Liver (tissue), 9 donors: ENCODE data around the gene HPS5. TPM values are rescaled to one million over a fixed set of nuclear protein-coding genes. Genes with fewer than 3 reads are reported as not detected.

Source experiments
- DNase-seq: peaks from one replicate; pipeline ENCODE4 v3.0.0-alpha.2; 2017; ENCODE audit warnings: low spot score
- H3K27ac ChIP-seq, 2 donors: one replicate each; pipeline ENCODE4 v1.7.0; 2013; ENCODE audit warnings: inconsistent platforms in 2 of 2, low read length in 2 of 2, control low read depth in 1 of 2, low read depth in 1 of 2, mild to moderate bottlenecking in 1 of 2
- H3K27me3 ChIP-seq, 4 donors: one replicate each; pipeline versions ENCODE4 v1.6.1 to v1.7.0; 2013; ENCODE audit warnings: low read length in 3 of 4, inconsistent platforms in 1 of 4, mild to moderate bottlenecking in 1 of 4, moderate library complexity in 1 of 4; ENCODE audit not compliant: control insufficient read depth in 4 of 4, insufficient read depth in 4 of 4
- H3K36me3 ChIP-seq, 4 donors: one replicate each; pipeline versions ENCODE4 v1.6.1 to v1.7.0; 2013; ENCODE audit warnings: low read length in 3 of 4, mild to moderate bottlenecking in 3 of 4, low read depth in 1 of 4, moderate library complexity in 1 of 4; ENCODE audit not compliant: control insufficient read depth in 4 of 4, insufficient read depth in 3 of 4
- H3K4me1 ChIP-seq, 4 donors: one replicate each; pipeline versions ENCODE4 v1.6.1 to v1.7.0; 2013; ENCODE audit warnings: low read length in 3 of 4, mild to moderate bottlenecking in 3 of 4, moderate library complexity in 1 of 4; ENCODE audit not compliant: control insufficient read depth in 4 of 4, insufficient read depth in 4 of 4
- H3K4me3 ChIP-seq, 3 donors: one replicate each; pipeline versions ENCODE4 v1.6.1 to v1.7.0; 2013; ENCODE audit warnings: low read length in 3 of 3, control low read depth in 1 of 3, low read depth in 1 of 3, mild to moderate bottlenecking in 1 of 3
- H3K9ac ChIP-seq, 2 donors: one replicate each; pipeline ENCODE4 v1.7.0; 2013; ENCODE audit warnings: low read length in 2 of 2, mild to moderate bottlenecking in 2 of 2, moderate library complexity in 2 of 2, control low read depth in 1 of 2, low read depth in 1 of 2
- H3K9me3 ChIP-seq, 4 donors: one replicate each; pipeline versions ENCODE4 v1.6.1 to v1.7.0; 2013; ENCODE audit warnings: low read length in 3 of 4; ENCODE audit not compliant: control insufficient read depth in 4 of 4
- EGR1 ChIP-seq, 2 donors: IDR thresholded peaks; 2 replicates each; pipeline ENCODE4 v1.6.1; 2016 to 2018; ENCODE audit warnings: antibody characterized with exemption in 2 of 2, low read depth in 2 of 2
- FOXA1 ChIP-seq: IDR thresholded peaks from 2 replicates; pipeline ENCODE4 v1.6.1; 2016; ENCODE audit warnings: antibody characterized with exemption
- FOXA2 ChIP-seq: IDR thresholded peaks from 2 replicates; pipeline ENCODE4 v1.6.1; 2016; ENCODE audit warnings: antibody characterized with exemption
- GABPA ChIP-seq, 2 donors: IDR thresholded peaks in 1 of 2; conservative IDR thresholded peaks in 1 of 2; 2 replicates each; pipeline ENCODE4 v1.6.1; 2016; ENCODE audit warnings: antibody characterized with exemption in 2 of 2, mild to moderate bottlenecking in 1 of 2, moderate library complexity in 1 of 2
- HNF4A ChIP-seq, 2 donors: conservative IDR thresholded peaks; 2 replicates each; pipeline ENCODE4 v1.6.1; 2016; ENCODE audit warnings: antibody characterized with exemption in 2 of 2, mild to moderate bottlenecking in 2 of 2
- HNF4G ChIP-seq: IDR thresholded peaks from 2 replicates; pipeline ENCODE4 v1.6.1; 2016; ENCODE audit warnings: antibody characterized with exemption
- JUND ChIP-seq, 2 donors: IDR thresholded peaks; 2 replicates each; pipeline ENCODE4 v1.6.1; 2016; ENCODE audit warnings: antibody characterized with exemption in 2 of 2
- MAX ChIP-seq: IDR thresholded peaks from 2 replicates; pipeline ENCODE4 v1.6.1; 2016; ENCODE audit warnings: antibody characterized with exemption
- NR2F2 ChIP-seq: IDR thresholded peaks from 2 replicates; pipeline ENCODE4 v1.6.1; 2016; ENCODE audit warnings: antibody characterized with exemption
- RAD21 ChIP-seq, 2 donors: IDR thresholded peaks; 2 replicates each; pipeline ENCODE4 v1.6.1; 2016; ENCODE audit warnings: antibody characterized with exemption in 2 of 2, mild to moderate bottlenecking in 2 of 2
- REST ChIP-seq: IDR thresholded peaks from 2 replicates; pipeline ENCODE4 v1.6.1; 2016; ENCODE audit warnings: antibody characterized with exemption, mild to moderate bottlenecking
- RXRA ChIP-seq, 2 donors: IDR thresholded peaks; 2 replicates each; pipeline ENCODE4 v1.6.1; 2017 to 2018; ENCODE audit warnings: antibody characterized with exemption in 2 of 2, mild to moderate bottlenecking in 1 of 2
- SP1 ChIP-seq: IDR thresholded peaks from 2 replicates; pipeline ENCODE4 v1.6.1; 2018; ENCODE audit warnings: antibody characterized with exemption, mild to moderate bottlenecking
- TAF1 ChIP-seq: conservative IDR thresholded peaks from 2 replicates; pipeline ENCODE4 v1.6.1; 2016; ENCODE audit warnings: antibody characterized with exemption, mild to moderate bottlenecking
- YY1 ChIP-seq: IDR thresholded peaks from 2 replicates; pipeline ENCODE4 v1.6.1; 2016; ENCODE audit warnings: antibody characterized with exemption, mild to moderate bottlenecking
- ZBTB33 ChIP-seq: IDR thresholded peaks from 2 replicates; pipeline ENCODE4 v1.6.1; 2016; ENCODE audit warnings: antibody characterized with exemption
- WGBS: extraction: QIAGEN DNeasy Blood & Tissue Kit; methylation state at CpG from one replicate; pipeline ENCODE4 v1.1.7; 2013; 5-methylcytosine and 5-hydroxymethylcytosine counted together
- polyA plus RNA-seq, 2 donors: library from polyadenylated mRNA; stranded (reverse) in 1 of 2; unstranded in 1 of 2; fragments of 200-250 nt in 1 of 2; fragments of >200 nt in 1 of 2; fragmentation: Nextera tagmentation in 1 of 2; extraction: Ambion mirVana in 1 of 2; gene quantifications; one replicate each; pipeline versions ENCODE4 v1.2.1 to v1.2.3, GENCODE V29; 2013 to 2015
- total RNA-seq, 2 donors: library from RNA; depleted of rRNA; stranded (reverse); fragments of >200 nt; gene quantifications; one replicate each; pipeline ENCODE4 v1.2.3, GENCODE V29; 2014
- TF ChIP-seq, protein P1 (sequence below): IDR thresholded peaks from 2 replicates; pipeline ENCODE4 v1.6.1; 2016; ENCODE audit warnings: antibody characterized with exemption
- TF ChIP-seq, protein P2 (sequence below): fragments of 150-350 bp; IDR thresholded peaks from 2 replicates; pipeline ENCODE4 v1.5.1; 2017; ENCODE audit warnings: improper control_type of control experiment, low read depth, low read length; ENCODE audit not compliant: missing input control
- donor health status: healthy.
- donor health status: healthy.
- donor health status: healthy.
- donor health status: healthy.
- donor health status: healthy.

Gene HPS5
- total and polyA plus RNA-seq, 4 donors, result 15.7 to 134 (median 24.2) TPM

DNA sequence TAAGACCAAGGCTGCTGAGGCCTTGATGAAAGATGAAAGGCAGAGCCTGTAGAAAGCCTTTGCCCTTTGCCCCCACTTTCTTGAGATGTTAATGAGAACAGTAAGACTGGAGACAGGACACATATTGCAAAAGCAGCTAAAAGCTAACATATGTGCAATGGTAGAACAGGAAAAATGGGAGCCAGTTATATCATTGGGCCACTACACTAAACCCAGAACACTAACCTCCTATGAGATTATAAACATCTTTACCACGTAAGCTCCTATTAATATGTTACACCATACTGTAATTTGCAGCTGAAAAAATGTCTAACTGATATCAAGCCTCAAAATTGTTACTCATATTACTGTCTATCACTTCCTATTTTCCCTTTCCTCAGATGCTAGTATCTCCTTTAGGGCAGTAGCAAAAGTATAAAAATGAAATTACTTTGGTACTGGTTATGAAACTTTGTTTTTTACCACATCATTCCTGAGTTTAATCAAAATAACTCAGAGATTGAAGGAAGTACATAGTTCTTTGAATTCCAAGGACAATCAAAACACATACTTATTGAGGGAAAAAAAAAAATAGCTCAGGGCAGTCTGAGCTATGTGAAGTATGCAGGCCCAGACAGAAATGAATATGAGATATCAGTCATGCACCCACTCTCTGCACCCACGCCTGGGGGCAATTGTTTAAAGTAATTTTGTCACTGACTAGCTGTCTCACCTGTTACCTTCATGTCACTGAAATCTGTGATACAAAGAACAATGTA, 9.1 kb downstream of the HPS5 start:
- 80% methylated on average over 2 of the region's 2 CpGs for WGBS
- H3K4me3 ChIP-seq, result no peak overlapping the region
- H3K36me3 ChIP-seq, result peaks cover 0 to 23% (median 11%) of the 10 kb centered on the region in 4 donors
- TF ChIP-seq, protein P1, sequence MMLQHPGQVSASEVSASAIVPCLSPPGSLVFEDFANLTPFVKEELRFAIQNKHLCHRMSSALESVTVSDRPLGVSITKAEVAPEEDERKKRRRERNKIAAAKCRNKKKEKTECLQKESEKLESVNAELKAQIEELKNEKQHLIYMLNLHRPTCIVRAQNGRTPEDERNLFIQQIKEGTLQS, result no peak
- TF ChIP-seq GABPA (IDR thresholded peaks at IDR 0.05 in 1 of 2, conservative IDR thresholded peaks at IDR 0.05 in 1 of 2), result no peak
- no peak for TF ChIP-seq REST
- no peak for TF ChIP-seq ZBTB33
- no peak for TF ChIP-seq TAF1
- no peak for TF ChIP-seq FOXA2
- no peak for TF ChIP-seq HNF4A (conservative IDR thresholded peaks at IDR 0.05)
- TF ChIP-seq JUND (IDR thresholded peaks at IDR 0.05), result no peak
- no peak for TF ChIP-seq RXRA (IDR thresholded peaks at IDR 0.05)
- TF ChIP-seq HNF4G, result no peak
- TF ChIP-seq RAD21 (IDR thresholded peaks at IDR 0.05), result no peak
- TF ChIP-seq SP1, result no peak
- no peak for TF ChIP-seq NR2F2
- TF ChIP-seq, protein P2, sequence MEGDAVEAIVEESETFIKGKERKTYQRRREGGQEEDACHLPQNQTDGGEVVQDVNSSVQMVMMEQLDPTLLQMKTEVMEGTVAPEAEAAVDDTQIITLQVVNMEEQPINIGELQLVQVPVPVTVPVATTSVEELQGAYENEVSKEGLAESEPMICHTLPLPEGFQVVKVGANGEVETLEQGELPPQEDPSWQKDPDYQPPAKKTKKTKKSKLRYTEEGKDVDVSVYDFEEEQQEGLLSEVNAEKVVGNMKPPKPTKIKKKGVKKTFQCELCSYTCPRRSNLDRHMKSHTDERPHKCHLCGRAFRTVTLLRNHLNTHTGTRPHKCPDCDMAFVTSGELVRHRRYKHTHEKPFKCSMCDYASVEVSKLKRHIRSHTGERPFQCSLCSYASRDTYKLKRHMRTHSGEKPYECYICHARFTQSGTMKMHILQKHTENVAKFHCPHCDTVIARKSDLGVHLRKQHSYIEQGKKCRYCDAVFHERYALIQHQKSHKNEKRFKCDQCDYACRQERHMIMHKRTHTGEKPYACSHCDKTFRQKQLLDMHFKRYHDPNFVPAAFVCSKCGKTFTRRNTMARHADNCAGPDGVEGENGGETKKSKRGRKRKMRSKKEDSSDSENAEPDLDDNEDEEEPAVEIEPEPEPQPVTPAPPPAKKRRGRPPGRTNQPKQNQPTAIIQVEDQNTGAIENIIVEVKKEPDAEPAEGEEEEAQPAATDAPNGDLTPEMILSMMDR, result no peak
- no peak for TF ChIP-seq FOXA1
- TF ChIP-seq MAX, result no peak
- no peak for TF ChIP-seq YY1
- no peak for TF ChIP-seq EGR1 (IDR thresholded peaks at IDR 0.05; ENCODE audit: low read depth in 2 of 2)
- H3K27ac ChIP-seq, result no peak overlapping the region
- no peak for DNase-seq
- H3K9me3 ChIP-seq, result no peaks in the 10 kb centered on the region
- no peaks in the 10 kb centered on the region for H3K27me3 ChIP-seq
- H3K4me1 ChIP-seq, result peaks cover 0 to 2% (median 2%) of the 10 kb centered on the region in 4 donors
- H3K9ac ChIP-seq, result no peak overlapping the region
